ENCODE results near the gene FAM114A1. TPM values are rescaled to one million over a fixed set of nuclear protein-coding genes. Genes with fewer than 3 reads are reported as not detected.

Gene FAM114A1
- polyA plus RNA-seq, 1 donor from 2014 or later, result not detected

- TF ChIP-seq EZH2 (IDR thresholded peaks at IDR 0.05; ENCODE audit: borderline replicate concordance, insufficient read depth, low read length, poor library complexity, severe bottlenecking), result no peak
Measured at GRCh38 chr4:38990241-38990640, 122.6 kb downstream of the FAM114A1 start (continued).

GRCh38 chr4:38993683-38994082 lies 126.1 kb downstream of the FAM114A1 start:
- Histone ChIP-seq H3K36me3 (ENCODE audit: insufficient read depth, low read length) (no peaks in the 10 kb centered on the region), H3K79me2 (replicated peaks; ENCODE audit: insufficient read depth, low read length) (no peaks in the 10 kb centered on the region), H3K27ac (ENCODE audit: low read length) (no peak overlapping the region), H3K4me3 (ENCODE audit: low read length) (no peak overlapping the region), H3F3A (ENCODE audit: insufficient read depth, low read length, poor library complexity, severe bottlenecking) (no peaks in the 10 kb centered on the region), H3K9ac (ENCODE audit: low read length) (no peak overlapping the region), H3K9me3 (ENCODE audit: low read length) (no peaks in the 10 kb centered on the region), H3K27me3 (ENCODE audit: insufficient read depth, low read depth, low read length) (no peaks in the 10 kb centered on the region), H3K9me2 (ENCODE audit: insufficient read depth, low read length) (no peaks in the 10 kb centered on the region), H4K20me1 (ENCODE audit: insufficient read depth) (no peaks in the 10 kb centered on the region), H3K4me2 (ENCODE audit: low read length) (no peak overlapping the region), H2AFZ (ENCODE audit: low read depth, low read length) (no peak overlapping the region)
- no peak for TF ChIP-seq SMC3 (conservative IDR thresholded peaks at IDR 0.05; ENCODE audit: poor library complexity)
- TF ChIP-seq EP300 (conservative IDR thresholded peaks at IDR 0.05; ENCODE audit: poor library complexity, severe bottlenecking), result no peak
- no peak for TF ChIP-seq RAD21 (conservative IDR thresholded peaks at IDR 0.05)
- TF ChIP-seq REST (IDR thresholded peaks at IDR 0.05; ENCODE audit: borderline replicate concordance), result no peak
- no peak for TF ChIP-seq TAF1 (IDR thresholded peaks at IDR 0.05; ENCODE audit: low read depth)
- TF ChIP-seq CTCF (IDR thresholded peaks at IDR 0.05; ENCODE audit: poor library complexity, severe bottlenecking), result no peak

- no peak overlapping the region for H2AFZ ChIP-seq (ENCODE audit: low read depth, low read length)
- TF ChIP-seq POLR2AphosphoS5 (IDR thresholded peaks at IDR 0.05) (no peak), TAF1 (IDR thresholded peaks at IDR 0.05; ENCODE audit: low read depth) (no peak), RAD21 (conservative IDR thresholded peaks at IDR 0.05) (no peak), EP300 (conservative IDR thresholded peaks at IDR 0.05; ENCODE audit: poor library complexity, severe bottlenecking) (no peak), SMC3 (conservative IDR thresholded peaks at IDR 0.05; ENCODE audit: poor library complexity) (no peak), REST (IDR thresholded peaks at IDR 0.05; ENCODE audit: borderline replicate concordance) (no peak)
Measured at GRCh38 chr4:38994135-38994534, 126.5 kb downstream of the FAM114A1 start.

More at GRCh38 chr4:38994135-38994534, 126.5 kb downstream of the FAM114A1 start:
- Histone ChIP-seq H3K9me2 (ENCODE audit: insufficient read depth, low read length) (no peaks in the 10 kb centered on the region), H3K4me2 (ENCODE audit: low read length) (no peak overlapping the region), H3K27me3 (ENCODE audit: insufficient read depth, low read depth, low read length) (no peaks in the 10 kb centered on the region), H3K9ac (ENCODE audit: low read length) (no peak overlapping the region), H3K36me3 (ENCODE audit: insufficient read depth, low read length) (no peaks in the 10 kb centered on the region), H4K20me1 (ENCODE audit: insufficient read depth) (no peaks in the 10 kb centered on the region), H3K27ac (ENCODE audit: low read length) (no peak overlapping the region), H3F3A (ENCODE audit: insufficient read depth, low read length, poor library complexity, severe bottlenecking) (no peaks in the 10 kb centered on the region), H3K79me2 (replicated peaks; ENCODE audit: insufficient read depth, low read length) (no peaks in the 10 kb centered on the region), H3K9me3 (ENCODE audit: low read length) (no peaks in the 10 kb centered on the region), H3K4me3 (ENCODE audit: low read length) (no peak overlapping the region)
